GM19467 (cell line): ENCODE results near the gene INSRR.

Source experiments
- ATAC-seq: cut with Tn5 transposase; IDR thresholded peaks from one replicate; pipeline ENCODE4 v1.9.1; 2021; ENCODE audit warnings: mild to moderate bottlenecking, moderate library complexity; ENCODE audit not compliant: unreplicated experiment

The INSRR gene

DNA sequence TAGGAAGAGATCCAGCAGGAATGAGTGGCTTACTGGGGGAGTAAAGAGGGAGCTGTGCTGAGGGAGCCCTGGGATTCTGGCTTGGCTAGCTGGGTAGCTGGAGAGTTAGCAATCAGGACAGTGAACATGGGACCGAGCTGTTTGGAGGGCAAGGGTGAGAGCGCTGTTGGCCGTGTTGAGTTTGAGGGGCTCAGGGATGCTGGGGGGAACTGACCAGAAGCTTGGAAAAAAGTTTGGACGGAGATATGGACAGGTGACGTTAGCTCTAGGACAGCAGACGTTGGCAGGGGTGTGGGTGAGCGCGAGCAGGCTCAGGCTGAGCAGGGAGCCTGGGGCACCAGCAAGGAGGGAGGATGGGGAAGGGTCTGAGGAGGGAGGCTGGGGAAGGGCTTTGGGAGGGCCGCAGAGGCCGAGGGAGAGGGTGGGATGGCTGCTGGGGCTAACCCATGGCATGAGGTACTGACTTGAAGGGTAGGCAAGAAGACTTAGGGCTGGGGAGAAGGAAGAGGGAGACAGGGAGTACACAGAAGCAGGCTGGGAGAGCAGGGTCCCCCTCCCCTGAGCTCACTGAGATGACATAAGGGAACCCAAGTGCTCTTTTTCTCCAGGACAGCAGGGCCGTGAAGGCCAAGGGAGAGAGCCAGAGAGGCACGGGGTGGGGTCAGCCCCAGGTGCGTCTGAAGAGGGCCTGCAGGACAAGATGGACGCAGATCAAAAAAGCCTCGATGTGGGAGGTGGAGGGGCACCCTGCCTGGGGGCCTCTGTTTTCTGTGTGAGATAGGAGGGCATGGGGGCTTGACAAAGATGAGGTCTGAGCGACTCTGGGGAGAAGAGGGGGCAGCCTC is 50.5 kb downstream of the INSRR start:
- ATAC-seq = no peak

DNA sequence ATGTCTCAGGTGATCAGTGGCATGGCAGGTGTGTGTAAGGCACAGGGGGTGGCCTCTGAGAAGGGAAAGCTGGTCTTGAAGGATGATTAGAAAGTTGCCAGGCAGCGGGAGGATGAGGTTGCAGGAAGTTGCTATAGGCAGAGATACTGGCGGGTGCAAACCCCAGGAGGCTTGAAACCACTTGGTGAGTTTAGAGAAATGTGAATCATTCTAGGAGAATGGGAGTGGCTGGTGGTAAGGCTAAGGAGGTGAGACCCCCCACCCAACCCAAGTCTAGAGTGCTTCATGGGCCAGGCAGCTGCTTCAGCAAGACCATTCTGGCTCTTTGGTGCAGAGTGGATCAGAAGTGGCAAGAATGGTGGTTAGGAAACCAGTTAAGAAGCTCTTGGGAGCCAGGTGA is 51.3 kb downstream of the INSRR start:
- ATAC-seq = no peak

GRCh38 chr1:156806512-156807440 is 52.1 kb downstream of the INSRR start:
- no peak for ATAC-seq

- no peak for ATAC-seq
These were observed 53.0 kb downstream of the INSRR start for GRCh38 chr1:156805766-156806511.

- ATAC-seq = no peak
These were observed 54.2 kb downstream of the INSRR start for GRCh38 chr1:156804572-156805243.

- ATAC-seq = no peak
These were observed 54.9 kb downstream of the INSRR start for GRCh38 chr1:156804026-156804425.

DNA sequence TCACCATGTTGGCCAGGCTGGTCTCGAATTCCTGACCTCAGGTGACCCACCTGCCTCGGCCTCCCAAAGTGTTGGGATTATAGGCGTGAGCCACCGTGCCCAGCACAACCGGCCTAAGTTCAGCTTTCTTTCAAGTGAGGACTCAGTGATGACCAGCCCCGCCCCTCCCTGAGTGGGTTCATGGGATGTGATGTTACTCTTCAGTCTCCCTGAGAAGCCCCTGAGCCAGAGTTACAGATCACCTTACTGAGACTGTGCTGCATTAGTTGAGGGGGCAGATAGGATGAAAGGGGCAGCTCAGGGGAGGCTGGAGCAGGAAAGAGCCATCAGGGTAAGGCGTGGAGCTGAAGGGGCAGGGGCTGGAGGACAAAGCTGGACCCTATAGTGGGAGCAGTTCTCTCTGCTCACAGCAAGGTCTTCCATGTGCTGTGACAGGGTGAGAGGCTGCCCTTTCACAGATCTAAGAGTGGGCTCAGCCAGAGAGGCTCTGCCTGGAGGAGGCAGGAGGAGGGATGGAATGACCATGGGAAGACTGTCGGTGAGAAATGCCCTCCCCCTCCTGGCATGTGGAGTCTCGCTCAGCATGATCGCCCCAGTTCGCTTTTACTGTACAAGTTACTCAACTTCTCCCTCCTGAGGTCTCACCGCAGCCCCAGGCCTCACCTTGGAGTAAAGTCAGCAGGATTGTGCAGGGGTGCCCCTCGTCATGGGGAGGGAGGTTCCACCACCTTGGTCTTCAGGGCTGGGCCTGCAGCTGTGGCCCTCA is 55.6 kb downstream of the INSRR start:
- ATAC-seq = no peak

GRCh38 chr1:156802421-156802935 is 56.4 kb downstream of the INSRR start:
- no peak for ATAC-seq

DNA sequence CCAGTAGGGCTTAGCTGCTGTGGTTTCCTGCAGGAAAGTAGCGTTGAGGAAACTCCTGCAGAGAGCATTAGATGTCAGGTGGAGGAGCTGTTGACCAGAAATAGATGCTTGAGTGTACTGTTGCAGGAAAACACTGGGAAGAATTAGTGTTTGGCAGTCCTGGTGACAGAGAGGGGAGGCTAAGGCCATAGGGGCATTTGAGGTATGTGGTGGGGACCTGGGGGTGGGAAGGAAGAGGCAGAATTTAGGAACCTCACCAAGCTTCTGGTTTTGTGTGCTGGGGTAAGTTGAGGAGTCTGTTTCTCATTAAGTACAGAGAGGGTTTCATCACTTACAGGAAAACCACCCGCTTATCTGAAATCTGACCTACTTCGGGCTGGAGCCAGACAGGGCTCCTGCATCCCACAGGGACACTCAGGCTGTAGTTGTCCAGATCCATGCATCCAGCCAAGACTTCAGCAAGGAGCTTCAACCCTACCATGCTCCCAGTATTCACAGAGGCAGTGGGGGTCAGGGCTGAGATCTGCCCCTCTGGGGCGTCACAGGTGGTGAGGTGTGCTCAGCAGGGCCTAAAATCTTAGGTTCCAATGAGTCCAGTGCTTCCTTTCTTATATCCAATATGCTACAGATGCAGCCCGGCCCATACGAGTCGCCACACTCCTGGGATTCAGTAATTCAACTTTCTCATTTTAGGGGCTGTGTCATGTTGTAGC is 57.4 kb downstream of the INSRR start:
- ATAC-seq = no peak

- no peak for ATAC-seq
These were observed 61.6 kb downstream of the INSRR start for GRCh38 chr1:156797212-156797871.

DNA sequence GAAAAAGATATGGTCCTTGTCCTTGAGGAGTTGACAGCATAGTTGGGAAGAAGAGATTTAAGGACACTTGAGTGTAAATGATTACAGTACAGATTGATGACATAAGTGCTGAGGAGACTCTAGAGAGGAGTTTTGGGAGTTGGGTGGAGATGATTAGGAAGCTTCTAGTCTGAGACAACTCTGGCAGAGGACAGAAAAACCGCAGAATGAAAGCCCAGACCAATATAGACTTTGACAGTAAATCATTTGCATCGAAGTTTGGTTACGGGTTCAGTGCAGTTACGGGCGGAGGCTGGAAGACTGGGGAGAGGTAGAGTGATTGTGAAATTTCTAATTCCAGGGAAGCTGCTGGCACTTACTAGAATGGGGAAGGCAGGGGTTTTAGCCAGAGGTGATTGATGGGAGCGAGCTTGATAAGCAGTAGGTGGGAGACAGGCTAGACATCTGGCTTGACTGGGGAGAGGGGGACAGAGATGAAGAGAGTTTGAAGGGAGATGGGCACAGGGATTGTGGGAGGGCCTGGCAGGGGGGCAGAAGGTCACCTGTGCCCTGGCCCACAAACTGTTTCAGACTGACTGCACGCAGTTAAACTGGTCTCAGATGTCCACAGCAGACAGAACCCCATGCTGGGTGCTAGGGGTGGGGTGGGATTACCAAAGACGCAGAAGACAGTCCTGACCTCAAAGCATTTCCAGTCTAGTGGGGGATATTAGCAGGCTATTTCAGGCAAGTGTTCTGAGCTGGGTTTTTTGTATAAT is 62.4 kb downstream of the INSRR start:
- ATAC-seq = no peak

GRCh38 chr1:156795787-156796186 is 63.1 kb downstream of the INSRR start:
- no peak for ATAC-seq

GRCh38 chr1:156795374-156795733 is 63.6 kb downstream of the INSRR start:
- ATAC-seq = no peak

- ATAC-seq = no peak
These were observed 64.2 kb downstream of the INSRR start for GRCh38 chr1:156794506-156795373.
